ENCODE data around the gene TMTC2.

TMTC2 gene

DNA sequence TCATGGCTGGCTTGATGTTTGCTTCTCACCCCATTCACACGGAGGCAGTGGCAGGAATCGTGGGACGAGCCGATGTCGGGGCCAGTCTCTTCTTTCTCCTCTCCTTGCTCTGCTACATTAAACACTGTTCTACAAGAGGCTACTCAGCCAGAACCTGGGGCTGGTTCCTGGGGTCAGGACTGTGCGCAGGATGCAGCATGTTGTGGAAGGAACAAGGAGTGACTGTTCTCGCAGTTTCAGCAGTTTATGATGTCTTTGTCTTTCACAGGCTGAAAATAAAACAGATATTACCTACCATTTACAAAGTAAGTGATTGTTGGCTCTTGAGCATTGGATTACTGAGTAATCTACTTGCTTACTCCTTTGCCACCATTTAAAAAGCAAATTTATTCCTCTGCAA is 170.6 kb downstream of the TMTC2 start:
- no peak for DNase-seq

GRCh38 chr12:82857911-82858533 is 171.3 kb downstream of the TMTC2 start:
- DNase-seq, result no peak

- no peak for DNase-seq
These were observed 171.8 kb downstream of the TMTC2 start for GRCh38 chr12:82858534-82858917.

GRCh38 chr12:82862069-82862841 is 175.5 kb downstream of the TMTC2 start:
- DNase-seq, result no peak

GRCh38 chr12:82862876-82863649 is 176.4 kb downstream of the TMTC2 start:
- no peak for DNase-seq

- DNase-seq, result no peak
These were observed 179.6 kb downstream of the TMTC2 start for GRCh38 chr12:82866227-82866775.

GRCh38 chr12:82866946-82867345 is 180.2 kb downstream of the TMTC2 start:
- DNase-seq, result no peak

GRCh38 chr12:82867762-82868500 is 181.2 kb downstream of the TMTC2 start:
- no peak for DNase-seq

GRCh38 chr12:82870771-82871377 is 184.2 kb downstream of the TMTC2 start:
- no peak for DNase-seq

- DNase-seq, result no peak
These were observed 185.4 kb downstream of the TMTC2 start for GRCh38 chr12:82872088-82872487.

DNA sequence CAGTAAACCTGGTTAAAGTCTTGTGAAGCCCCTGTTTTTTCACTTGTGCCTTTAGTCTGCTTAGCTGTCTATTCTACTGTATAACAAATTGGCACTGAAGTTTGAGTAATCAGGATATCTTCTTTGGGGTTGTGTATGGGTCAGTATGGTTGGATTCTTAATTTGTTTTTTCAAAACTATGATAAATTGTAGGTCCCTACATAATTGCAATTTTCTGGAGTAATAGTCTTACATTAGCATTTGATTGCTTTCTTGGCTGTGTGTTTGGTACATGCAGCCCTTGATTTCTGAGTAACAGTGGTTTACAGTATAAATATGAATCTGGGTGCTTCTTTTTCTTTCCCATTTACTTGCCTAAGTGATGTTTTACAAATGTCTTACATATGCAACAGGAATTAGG is 186.6 kb downstream of the TMTC2 start:
- no peak for DNase-seq

DNA sequence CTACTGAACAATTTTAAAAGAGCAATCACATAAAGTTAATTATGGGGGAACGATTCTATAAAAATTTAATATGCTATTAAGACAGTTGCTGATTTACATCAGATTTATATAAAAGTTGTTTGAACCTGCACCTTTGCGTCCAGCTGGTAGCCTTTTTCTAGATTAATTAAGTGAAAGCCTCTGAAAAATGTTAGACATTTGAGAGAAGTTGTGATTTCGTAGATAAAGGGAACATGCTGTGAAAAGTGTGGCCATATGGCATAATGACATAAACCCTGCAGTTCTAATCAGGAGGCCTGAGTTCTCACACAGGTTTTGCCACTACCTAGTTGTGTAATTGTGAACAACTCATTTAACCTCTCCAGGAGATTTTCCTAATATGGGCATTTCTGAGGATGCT is 187.2 kb downstream of the TMTC2 start:
- DNase-seq, result no peak

DNA sequence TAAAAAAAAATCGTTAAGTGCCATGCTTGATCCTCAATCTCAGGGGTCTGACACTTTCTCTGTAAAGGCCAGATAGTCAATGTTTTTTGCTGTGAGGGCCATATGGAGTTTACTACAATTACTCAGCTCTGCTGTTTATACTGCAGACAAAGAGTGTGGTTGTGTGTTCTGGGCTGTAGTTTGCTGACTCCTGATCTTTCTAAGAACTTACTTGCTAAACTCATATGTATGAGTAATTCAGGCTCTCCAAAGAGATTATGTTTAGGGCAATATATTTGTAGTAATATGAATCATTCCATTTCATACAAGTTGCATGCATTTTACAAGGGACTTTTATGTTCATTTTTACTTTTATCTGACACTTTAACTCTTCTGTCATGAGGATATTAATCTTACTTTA is 188.2 kb downstream of the TMTC2 start:
- DNase-seq, result no peak

DNA sequence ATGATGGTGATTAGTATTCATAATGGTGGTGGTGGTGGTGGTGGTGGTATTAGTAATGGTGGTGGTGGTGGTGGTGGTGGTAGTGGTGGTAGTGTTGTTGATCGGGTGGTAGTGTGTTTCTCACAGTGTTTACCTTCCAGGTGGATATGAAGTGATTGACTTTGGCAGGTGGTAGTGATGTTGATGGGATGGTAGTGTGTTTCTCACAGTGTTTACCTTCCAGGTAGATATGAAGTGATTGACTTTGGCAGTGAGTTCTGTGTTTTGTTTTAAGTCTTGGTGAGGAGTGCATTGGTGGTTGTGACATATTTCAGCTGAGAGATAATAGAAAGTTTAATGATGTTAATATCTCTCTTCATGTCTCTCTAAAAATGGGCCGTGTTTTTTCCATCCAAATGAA is 189.4 kb downstream of the TMTC2 start:
- DNase-seq, result no peak

DNA sequence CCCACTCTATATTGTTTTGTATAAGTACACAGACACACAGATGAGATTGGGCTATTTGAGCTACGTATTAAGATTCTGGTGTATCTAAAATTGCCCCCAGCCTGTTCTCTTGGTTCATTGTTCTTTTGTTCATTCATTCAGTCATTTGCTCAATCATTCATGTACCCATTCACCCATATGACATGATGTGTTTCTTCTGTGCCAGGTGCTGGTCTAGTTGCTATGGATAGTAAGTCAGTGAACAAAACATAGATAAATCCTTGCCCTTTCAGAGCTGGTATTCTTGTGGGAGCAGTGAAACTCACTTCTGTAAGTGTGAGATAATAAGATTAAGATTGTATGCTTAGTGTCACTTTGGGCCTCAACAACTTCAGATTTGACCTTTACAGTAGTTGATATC is 191.3 kb downstream of the TMTC2 start:
- no peak for DNase-seq

DNA sequence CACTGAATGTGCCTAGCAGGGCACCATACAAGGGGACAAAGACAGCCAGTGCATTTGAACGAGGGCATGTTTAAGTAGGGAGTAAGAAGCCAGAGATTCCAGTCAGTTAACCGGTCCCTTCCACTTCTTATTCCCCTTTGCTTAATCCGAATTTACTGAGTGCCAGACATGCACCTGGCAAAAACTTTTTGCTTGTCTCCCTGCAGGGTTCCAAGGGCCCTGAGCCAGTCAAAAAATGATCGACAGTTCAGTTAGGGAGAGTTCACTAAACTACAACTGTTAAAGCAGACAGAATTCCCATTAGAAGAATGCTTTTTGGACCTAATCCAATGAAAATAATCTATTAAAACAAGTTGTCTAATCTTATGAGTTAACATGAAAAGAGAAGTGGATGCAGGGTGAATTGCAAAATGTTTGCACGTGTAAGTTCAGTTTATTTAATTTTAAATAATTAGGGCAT is 193.8 kb downstream of the TMTC2 start:
- no peak for DNase-seq

GRCh38 chr12:82883394-82884355 is 197.0 kb downstream of the TMTC2 start:
- DNase-seq, result no peak

DNA sequence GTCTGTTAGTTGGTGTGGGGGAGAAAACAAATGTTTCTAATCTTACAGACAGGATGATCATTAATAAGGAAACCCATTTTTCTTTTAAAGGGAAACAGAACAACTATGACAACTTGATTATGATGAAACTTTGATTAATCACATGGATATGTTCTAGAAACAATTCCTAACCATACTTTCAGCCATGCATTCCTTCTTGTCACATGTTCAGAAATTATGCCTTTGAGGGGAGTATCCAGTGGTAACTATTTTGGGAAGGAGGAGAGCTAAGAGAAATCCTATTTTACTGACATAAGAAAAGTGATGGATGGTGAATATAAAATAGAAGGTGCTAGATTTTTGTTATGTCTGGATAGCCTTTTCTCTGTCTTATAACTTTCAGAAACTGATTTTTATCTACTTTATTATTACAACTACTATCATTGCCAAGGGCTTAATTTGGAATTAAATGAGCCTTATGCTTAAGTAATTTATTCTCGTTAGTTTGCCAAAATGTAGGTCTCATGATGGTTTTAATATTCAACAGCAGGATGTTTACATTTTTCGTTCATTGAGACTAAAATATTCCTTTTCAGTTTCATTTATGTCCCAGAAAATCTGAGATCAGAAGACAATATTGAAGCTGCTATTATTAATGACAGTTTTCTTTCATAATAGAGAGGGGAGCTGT is 200.1 kb downstream of the TMTC2 start:
- DNase-seq, result no peak

GRCh38 chr12:82893896-82894295 is 207.2 kb downstream of the TMTC2 start:
- no peak for DNase-seq

DNA sequence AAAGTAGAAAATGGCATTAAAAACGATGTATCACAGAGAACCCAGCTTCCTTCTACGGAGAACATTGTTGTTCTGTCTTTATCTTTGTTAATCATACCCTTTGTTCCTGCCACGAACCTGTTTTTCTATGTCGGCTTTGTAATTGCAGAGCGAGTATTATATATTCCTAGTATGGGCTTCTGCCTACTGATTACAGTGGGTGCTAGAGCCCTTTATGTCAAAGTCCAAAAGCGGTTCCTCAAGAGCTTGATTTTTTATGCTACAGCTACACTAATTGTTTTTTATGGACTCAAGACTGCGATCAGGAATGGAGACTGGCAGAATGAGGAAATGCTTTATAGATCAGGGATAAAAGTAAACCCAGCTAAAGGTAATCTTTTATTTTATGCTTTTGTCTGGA is 209.6 kb downstream of the TMTC2 start:
- no peak for DNase-seq

DNA sequence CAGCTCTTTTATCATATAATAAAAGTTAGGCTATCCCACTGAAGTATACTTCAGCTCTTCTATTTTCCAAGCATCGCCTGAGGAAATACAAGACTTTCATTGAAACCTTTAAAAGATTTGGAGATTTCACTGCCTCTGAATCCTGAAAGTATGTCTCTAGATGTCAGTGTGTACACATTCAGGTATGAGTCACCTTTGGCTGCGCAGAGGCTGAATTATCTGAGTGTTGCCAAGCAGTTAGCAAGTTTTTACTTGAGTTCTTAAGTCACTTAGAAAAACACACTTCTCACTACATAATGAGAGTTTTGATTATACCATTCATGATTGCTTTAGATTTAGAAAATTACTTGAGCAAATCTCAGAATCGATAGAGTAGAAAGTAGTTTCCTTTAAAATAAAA is 210.3 kb downstream of the TMTC2 start:
- no peak for DNase-seq
